Omental fat pad (tissue), 4 donors: Measurements from ENCODE around the gene TPH1. TPM values are rescaled to one million over a fixed set of nuclear protein-coding genes. Genes with fewer than 3 reads are reported as not detected.

ENCODE experiments used
- ATAC-seq: fragments of 150-250 bp; one replicate; pipeline ENCODE4 v1.9.1; 2016; ENCODE audit warnings: mild to moderate bottlenecking, moderate library complexity; ENCODE audit not compliant: low FRiP score
- DNase-seq: peaks from one replicate; pipeline ENCODE4 v3.0.0-alpha.2; 2019; ENCODE audit warnings: low spot score
- CTCF ChIP-seq, 3 donors: fragments of 450-650 bp; IDR thresholded peaks; one replicate each; pipeline ENCODE4 v1.5.1; 2016 to 2017; ENCODE audit warnings: antibody characterized with exemption in 3 of 3, mild to moderate bottlenecking in 3 of 3, moderate library complexity in 2 of 3
- total RNA-seq, 4 donors: library from RNA; depleted of rRNA; stranded (reverse); fragments of >200 nt; gene quantifications; one replicate each; pipeline ENCODE4 v1.1.0, GENCODE V29; 2016

The TPH1 gene
- total RNA-seq, 4 donors from 2014 or later = 0.19 to 0.47 (median 0.31) TPM

- ATAC-seq (no peak), DNase-seq (no peak)
- TF ChIP-seq CTCF (IDR thresholded peaks at IDR 0.05) = no peak
Measured at GRCh38 chr11:18050848-18051247, 4.8 kb upstream of the TPH1 start.

GRCh38 chr11:18036456-18036855 is 9.6 kb downstream of the TPH1 start:
- DNase-seq (no peak), ATAC-seq (no peak)
- TF ChIP-seq CTCF (IDR thresholded peaks at IDR 0.05) = no peak

- no peak for TF ChIP-seq CTCF (IDR thresholded peaks at IDR 0.05)
- DNase-seq (no peak), ATAC-seq (no peak)
Measured at GRCh38 chr11:18027475-18027874, 18.6 kb downstream of the TPH1 start.

GRCh38 chr11:18022419-18022818 is 23.6 kb downstream of the TPH1 start:
- DNase-seq (no peak), ATAC-seq (no peak)
- TF ChIP-seq CTCF (IDR thresholded peaks at IDR 0.05) = no peak

- ATAC-seq (no peak), DNase-seq (no peak)
- no peak for TF ChIP-seq CTCF (IDR thresholded peaks at IDR 0.05)
Measured at GRCh38 chr11:18019650-18020049, 26.4 kb downstream of the TPH1 start.

GRCh38 chr11:18016789-18017188 is 29.3 kb downstream of the TPH1 start:
- ATAC-seq (no peak), DNase-seq (no peak)
- TF ChIP-seq CTCF (IDR thresholded peaks at IDR 0.05) = no peak

GRCh38 chr11:18014876-18015275 is 31.2 kb downstream of the TPH1 start:
- ATAC-seq (no peak), DNase-seq (no peak)
- TF ChIP-seq CTCF (IDR thresholded peaks at IDR 0.05) = no peak
